A673 (cell line): ENCODE results near the gene MYOZ2. TPM values are rescaled to one million over a fixed set of nuclear protein-coding genes. Genes with fewer than 3 reads are reported as not detected.

Experiments
- BruUV-seq: library from RNA; stranded (reverse); fragments of 400-500 nt; replicated peaks from 2 replicates; lab custom pipeline; 2021; lab: Mats Ljungman, UMichigan
- CTCF ChIA-PET: fragments of 300-600 bp; sonication (Branson Sonifier 250); formaldehyde crosslinking; loops from one replicate; lab custom pipeline; 2022; ENCODE audit warnings: antibody characterized with exemption; lab: Charles Lee
- POLR2A ChIA-PET: fragments of 300-600 bp; sonication (Branson Sonifier 250); formaldehyde crosslinking; loops from one replicate; lab custom pipeline; 2022; ENCODE audit warnings: antibody characterized with exemption; ENCODE audit not compliant: low non-redundant PET; lab: Charles Lee
- DNase-seq: peaks from one replicate; pipeline ENCODE4 v3.0.0-alpha.2; 2015; ENCODE audit warnings: low spot score
- H3K27ac ChIP-seq: fragments of 200-600 bp; sonication (generic); 2 replicates; pipeline ENCODE4 v1.5.1; 2016; ENCODE audit warnings: mixed run types, low read depth, mild to moderate bottlenecking, mixed read lengths, antibody characterized with exemption, low read length; ENCODE audit not compliant: poor library complexity, severe bottlenecking
- H3K27me3 ChIP-seq: fragments of 200-600 bp; sonication (generic); replicated peaks from 2 replicates; pipeline ENCODE4 v1.6.1; 2017; ENCODE audit warnings: mixed run types, low read depth, mild to moderate bottlenecking, mixed read lengths, antibody characterized with exemption, low read length; ENCODE audit not compliant: insufficient read depth, poor library complexity
- H3K36me3 ChIP-seq: fragments of 200-600 bp; sonication (generic); 2 replicates; pipeline ENCODE4 v1.6.1; 2016; ENCODE audit warnings: mixed run types, mild to moderate bottlenecking, mixed read lengths, antibody characterized with exemption, low read length; ENCODE audit not compliant: insufficient read depth, poor library complexity, severe bottlenecking
- H3K4me1 ChIP-seq: fragments of 200-600 bp; sonication (generic); 2 replicates; pipeline ENCODE4 v1.6.1; 2017; ENCODE audit warnings: mixed run types, mild to moderate bottlenecking, mixed read lengths, antibody characterized with exemption, low read length; ENCODE audit not compliant: insufficient read depth, poor library complexity, severe bottlenecking
- H3K4me3 ChIP-seq: fragments of 200-600 bp; sonication (generic); 2 replicates; pipeline ENCODE4 v1.5.1; 2016; ENCODE audit warnings: low read depth, mixed run types, mild to moderate bottlenecking, mixed read lengths, low read length; ENCODE audit not compliant: poor library complexity, severe bottlenecking
- H3K9me3 ChIP-seq: fragments of 200-600 bp; sonication (generic); 2 replicates; pipeline ENCODE4 v1.6.1; 2016; ENCODE audit warnings: mixed run types, low read depth, mild to moderate bottlenecking, mixed read lengths, antibody characterized with exemption, low read length; ENCODE audit not compliant: poor library complexity, severe bottlenecking
- CTCF ChIP-seq: fragments of 300-800, 200-600 bp; sonication (generic); conservative IDR thresholded peaks from 2 replicates; pipeline ENCODE4 v1.5.1; 2017; ENCODE audit warnings: low read depth, mild to moderate bottlenecking, antibody characterized with exemption, low read length, moderate library complexity, mixed read lengths
- EZH2 ChIP-seq: fragments of 200-600 bp; sonication (generic); IDR thresholded peaks from 2 replicates; pipeline ENCODE4 v1.6.1; 2017; ENCODE audit warnings: borderline replicate concordance, low read depth, mild to moderate bottlenecking, mixed read lengths, antibody characterized with exemption, low read length; ENCODE audit not compliant: poor library complexity, severe bottlenecking
- intact Hi-C: fragments of 100-400 bp; cut with micrococcal nuclease; formaldehyde crosslinking; loops from one replicate; pipeline ENCODE4 v1.10.0; 2022; ENCODE audit not compliant: unreplicated experiment
- total RNA-seq: library from RNA; stranded (reverse); gene quantifications from 2 replicates; pipeline ENCODE4 v1.2.3, GENCODE V29; 2021

Gene MYOZ2
- total RNA-seq, 1 experiment from 2014 or later, result not detected

- H3K36me3 ChIP-seq, result no peaks in the 10 kb centered on the region
- H3K27me3 ChIP-seq, result no peaks in the 10 kb centered on the region
- no peak overlapping the region for H3K27ac ChIP-seq
- ChIA-PET POLR2A (no interaction called here), CTCF (no interaction called here)
- intact Hi-C loops, result no loop called here
- no TSS peak for BruUV-seq
- no peak for TF ChIP-seq EZH2
- no peak for TF ChIP-seq CTCF
- H3K4me1 ChIP-seq, result peaks cover 21% of the 10 kb centered on the region
- no peak for DNase-seq
- H3K9me3 ChIP-seq, result no peaks in the 10 kb centered on the region
- H3K4me3 ChIP-seq, result no peak overlapping the region
Measured at GRCh38 chr4:119110121-119110520, 25.5 kb upstream of the MYOZ2 start.

GRCh38 chr4:119111296-119111695, 24.3 kb upstream of the MYOZ2 start:
- H3K9me3 ChIP-seq, result no peaks in the 10 kb centered on the region
- no peaks in the 10 kb centered on the region for H3K36me3 ChIP-seq
- no peak overlapping the region for H3K27ac ChIP-seq
- intact Hi-C loops, result no loop called here
- H3K4me1 ChIP-seq, result peaks cover 10% of the 10 kb centered on the region
- H3K27me3 ChIP-seq, result no peaks in the 10 kb centered on the region
- CTCF ChIA-PET, result no interaction called here
- POLR2A ChIA-PET, result no interaction called here
- DNase-seq, result no peak
- no peak overlapping the region for H3K4me3 ChIP-seq
- no peak for TF ChIP-seq CTCF
- no peak for TF ChIP-seq EZH2
- no TSS peak for BruUV-seq

- peak; percentile 61 for DNase-seq
- Histone ChIP-seq H3K9me3 (no peaks in the 10 kb centered on the region), H3K4me1 (no peaks in the 10 kb centered on the region), H3K27ac (no peak overlapping the region), H3K36me3 (no peaks in the 10 kb centered on the region), H3K4me3 (no peak overlapping the region), H3K27me3 (no peaks in the 10 kb centered on the region)
- intact Hi-C loops, result no loop called here
- TF ChIP-seq CTCF (no peak), EZH2 (no peak)
- ChIA-PET POLR2A (no interaction called here), CTCF (no interaction called here)
- BruUV-seq, result no TSS peak
Measured at GRCh38 chr4:119113033-119113655, 22.5 kb upstream of the MYOZ2 start.
